SU-DHL-6 (cell line): Measurements from ENCODE around the gene PCBD1.
A peak's percentile ranks its signal among the peaks of the same experiment; 100 is the strongest.

Experiments used
- H2AFZ ChIP-seq: fragments of 200-600 bp; sonication (generic); 2 replicates; pipeline ENCODE4 v1.6.1; 2014; ENCODE audit warnings: low read depth, mild to moderate bottlenecking, moderate library complexity, mixed read lengths, antibody characterized with exemption, low read length; ENCODE audit not compliant: severe bottlenecking
- H3F3A ChIP-seq: fragments of 200-600 bp; shearing (Covaris generic); 2 replicates; pipeline ENCODE4 v1.6.0; 2016; ENCODE audit warnings: antibody characterized with exemption, mild to moderate bottlenecking; ENCODE audit not compliant: insufficient read depth
- H3K27ac ChIP-seq: fragments of 200-600 bp; sonication (generic); 2 replicates; pipeline ENCODE4 v1.5.1; 2016; ENCODE audit warnings: low read depth, mild to moderate bottlenecking, low read length, moderate library complexity, mixed read lengths
- H3K27me3 ChIP-seq: fragments of 200-600 bp; sonication (generic), shearing (Covaris generic); 2 replicates; pipeline ENCODE4 v1.6.0; 2014; ENCODE audit warnings: mild to moderate bottlenecking, low read length
- H3K36me3 ChIP-seq: fragments of 200-600 bp; sonication (generic); 2 replicates; pipeline ENCODE4 v1.6.1; 2014; ENCODE audit warnings: mild to moderate bottlenecking, low read length, mixed read lengths
- H3K4me2 ChIP-seq: fragments of 300-600, 200-600 bp; shearing (Covaris generic), sonication (generic); 2 replicates; pipeline ENCODE4 v1.6.0; 2014; ENCODE audit warnings: low read length, low read depth, mild to moderate bottlenecking; ENCODE audit not compliant: poor library complexity, severe bottlenecking
- H3K4me3 ChIP-seq: fragments of 200-600 bp; sonication (generic); 2 replicates; pipeline ENCODE4 v1.5.1; 2014; ENCODE audit warnings: antibody characterized with exemption, low read length, mild to moderate bottlenecking, mixed read lengths; ENCODE audit not compliant: insufficient read depth, poor library complexity, severe bottlenecking
- H3K79me2 ChIP-seq: fragments of 200-600 bp; sonication (generic); 2 replicates; pipeline ENCODE4 v1.6.1; 2014; ENCODE audit warnings: mild to moderate bottlenecking, low read length, moderate library complexity; ENCODE audit not compliant: insufficient read depth
- H3K9ac ChIP-seq: fragments of 200-600 bp; sonication (generic); 2 replicates; pipeline ENCODE4 v1.7.0; 2014; ENCODE audit warnings: mild to moderate bottlenecking, low read length
- H3K9me2 ChIP-seq: fragments of 200-600 bp; sonication (generic); replicated peaks from 2 replicates; pipeline ENCODE4 v1.6.1; 2014; ENCODE audit warnings: low read length; ENCODE audit not compliant: insufficient read depth
- H3K9me3 ChIP-seq: fragments of 200-600 bp; sonication (generic); 2 replicates; pipeline ENCODE4 v1.6.1; 2014; ENCODE audit warnings: low read length, mixed read lengths; ENCODE audit not compliant: insufficient read depth
- H4K20me1 ChIP-seq: fragments of 200-600 bp; sonication (generic); 2 replicates; pipeline ENCODE4 v1.6.1; 2014; ENCODE audit warnings: low read depth, mild to moderate bottlenecking, antibody characterized with exemption, low read length, moderate library complexity, mixed read lengths
- EZH2phosphoT487 ChIP-seq: fragments of 200-600 bp; sonication (generic), shearing (Covaris generic); conservative IDR thresholded peaks from 2 replicates; pipeline ENCODE4 v1.6.1; 2018; ENCODE audit warnings: mild to moderate bottlenecking, antibody characterized with exemption, low read length, moderate library complexity, mixed read lengths
- TF ChIP-seq, protein P1 (sequence below): fragments of 200-600 bp; sonication (generic); IDR thresholded peaks from one replicate; pipeline ENCODE4 v1.5.1; 2017; ENCODE audit warnings: antibody characterized with exemption, mild to moderate bottlenecking, low read length, moderate library complexity; ENCODE audit not compliant: insufficient read depth, poor library complexity, severe bottlenecking

Gene PCBD1

DNA sequence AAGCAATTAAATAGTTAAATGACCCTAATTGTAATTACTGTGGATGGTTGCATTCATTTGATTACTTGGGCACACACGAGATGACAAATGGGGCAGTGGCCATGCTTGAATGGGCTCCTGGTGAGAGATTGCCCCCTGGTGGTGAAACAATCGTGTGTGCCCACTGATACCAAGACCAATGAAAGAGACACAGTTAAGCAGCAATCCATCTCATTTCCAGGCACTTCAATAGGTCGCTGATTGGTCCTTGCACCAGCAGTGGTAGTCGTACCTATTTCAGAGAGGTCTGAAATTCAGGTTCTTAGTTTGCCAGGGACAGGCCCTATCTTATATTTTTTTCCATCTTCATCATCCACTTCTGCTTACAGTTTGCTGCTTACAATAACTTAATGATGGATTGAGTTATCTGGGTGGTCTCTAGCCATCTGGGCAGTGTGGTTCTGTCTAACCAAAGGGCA lies 8.3 kb downstream of the PCBD1 start:
- Histone ChIP-seq H3K9me2 (no peaks in the 10 kb centered on the region), H3K27me3 (no peaks in the 10 kb centered on the region), H3K27ac (no peak overlapping the region), H3K4me3 (no peak overlapping the region), H3K36me3 (no peaks in the 10 kb centered on the region), H2AFZ (no peak overlapping the region), H3K4me2 (no peak overlapping the region), H3K9me3 (no peaks in the 10 kb centered on the region), H3K9ac (no peak overlapping the region), H3K79me2 (no peaks in the 10 kb centered on the region), H3F3A (no peaks in the 10 kb centered on the region), H4K20me1 (no peaks in the 10 kb centered on the region)
- TF ChIP-seq EZH2phosphoT487: no peak
- TF ChIP-seq, protein P1, sequence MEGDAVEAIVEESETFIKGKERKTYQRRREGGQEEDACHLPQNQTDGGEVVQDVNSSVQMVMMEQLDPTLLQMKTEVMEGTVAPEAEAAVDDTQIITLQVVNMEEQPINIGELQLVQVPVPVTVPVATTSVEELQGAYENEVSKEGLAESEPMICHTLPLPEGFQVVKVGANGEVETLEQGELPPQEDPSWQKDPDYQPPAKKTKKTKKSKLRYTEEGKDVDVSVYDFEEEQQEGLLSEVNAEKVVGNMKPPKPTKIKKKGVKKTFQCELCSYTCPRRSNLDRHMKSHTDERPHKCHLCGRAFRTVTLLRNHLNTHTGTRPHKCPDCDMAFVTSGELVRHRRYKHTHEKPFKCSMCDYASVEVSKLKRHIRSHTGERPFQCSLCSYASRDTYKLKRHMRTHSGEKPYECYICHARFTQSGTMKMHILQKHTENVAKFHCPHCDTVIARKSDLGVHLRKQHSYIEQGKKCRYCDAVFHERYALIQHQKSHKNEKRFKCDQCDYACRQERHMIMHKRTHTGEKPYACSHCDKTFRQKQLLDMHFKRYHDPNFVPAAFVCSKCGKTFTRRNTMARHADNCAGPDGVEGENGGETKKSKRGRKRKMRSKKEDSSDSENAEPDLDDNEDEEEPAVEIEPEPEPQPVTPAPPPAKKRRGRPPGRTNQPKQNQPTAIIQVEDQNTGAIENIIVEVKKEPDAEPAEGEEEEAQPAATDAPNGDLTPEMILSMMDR: peak; percentile 88

DNA sequence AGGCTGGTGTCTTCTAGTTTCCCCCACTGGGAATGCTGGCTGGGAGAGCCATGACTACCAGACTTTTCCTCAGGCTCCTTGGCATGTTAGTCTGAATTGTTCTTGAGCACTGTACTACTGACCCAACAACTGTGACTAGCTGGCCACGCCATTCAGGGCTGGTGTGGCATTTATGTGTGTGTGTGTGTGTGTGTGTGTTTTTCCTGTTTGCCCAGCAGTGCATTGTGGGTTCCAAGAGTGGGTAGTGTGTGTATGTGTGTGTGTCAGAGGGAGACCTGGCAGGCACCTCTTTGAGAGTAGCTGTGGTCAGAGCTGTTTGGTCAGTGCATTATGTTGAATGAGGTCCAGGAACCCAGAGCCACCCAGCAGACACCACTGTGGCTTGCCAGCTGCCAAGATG lies 9.2 kb downstream of the PCBD1 start:
- Histone ChIP-seq H3K27me3 (no peaks in the 10 kb centered on the region), H3K27ac (no peak overlapping the region), H2AFZ (no peak overlapping the region)

DNA sequence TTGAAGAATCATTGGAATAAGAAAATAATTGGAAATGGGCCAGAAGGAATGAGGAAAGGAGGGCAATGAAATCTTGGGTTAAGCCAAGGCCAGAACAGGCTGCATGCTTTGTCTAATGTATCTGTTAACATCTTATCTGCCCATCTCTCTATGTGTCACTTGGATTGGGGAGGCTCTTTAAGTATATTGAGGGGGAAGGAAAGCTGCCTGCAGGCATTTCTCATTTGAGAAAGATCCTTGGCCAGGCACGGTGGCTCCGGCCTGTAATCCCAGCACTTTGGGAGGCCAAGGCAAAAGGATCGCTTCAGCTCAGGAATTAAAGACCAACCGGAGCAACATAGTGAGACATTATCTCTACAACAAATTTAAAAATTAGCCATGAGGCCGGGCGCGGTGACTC lies 14.3 kb downstream of the PCBD1 start:
- Histone ChIP-seq H4K20me1 (no peaks in the 10 kb centered on the region), H3K4me3 (no peak overlapping the region), H2AFZ (no peak overlapping the region), H3K9me3 (no peaks in the 10 kb centered on the region), H3F3A (no peaks in the 10 kb centered on the region), H3K9me2 (no peaks in the 10 kb centered on the region), H3K79me2 (no peaks in the 10 kb centered on the region), H3K27me3 (no peaks in the 10 kb centered on the region), H3K36me3 (no peaks in the 10 kb centered on the region), H3K27ac (no peak overlapping the region), H3K4me2 (no peak overlapping the region), H3K9ac (no peak overlapping the region)
- TF ChIP-seq EZH2phosphoT487: no peak
- TF ChIP-seq, protein P1: no peak

More for the DNA sequence above, 9.2 kb downstream of the PCBD1 start:
- H3K4me2 ChIP-seq: no peak overlapping the region
- no peaks in the 10 kb centered on the region for H3F3A ChIP-seq
- H3K9ac ChIP-seq: no peak overlapping the region
- H3K36me3 ChIP-seq: no peaks in the 10 kb centered on the region
- no peak overlapping the region for H3K4me3 ChIP-seq
- H3K9me2 ChIP-seq: no peaks in the 10 kb centered on the region
- no peaks in the 10 kb centered on the region for H3K9me3 ChIP-seq
- H4K20me1 ChIP-seq: no peaks in the 10 kb centered on the region
- TF ChIP-seq EZH2phosphoT487: no peak
- TF ChIP-seq, protein P1: no peak
- H3K79me2 ChIP-seq: no peaks in the 10 kb centered on the region
